ENCODE data around the gene ANXA8L1.
"Not testable (repeated sequence)": the region's sequence is repeated elsewhere in the genome, so short reads cannot be mapped to it uniquely, and the experiment has no call there.

Gene ANXA8L1

DNA sequence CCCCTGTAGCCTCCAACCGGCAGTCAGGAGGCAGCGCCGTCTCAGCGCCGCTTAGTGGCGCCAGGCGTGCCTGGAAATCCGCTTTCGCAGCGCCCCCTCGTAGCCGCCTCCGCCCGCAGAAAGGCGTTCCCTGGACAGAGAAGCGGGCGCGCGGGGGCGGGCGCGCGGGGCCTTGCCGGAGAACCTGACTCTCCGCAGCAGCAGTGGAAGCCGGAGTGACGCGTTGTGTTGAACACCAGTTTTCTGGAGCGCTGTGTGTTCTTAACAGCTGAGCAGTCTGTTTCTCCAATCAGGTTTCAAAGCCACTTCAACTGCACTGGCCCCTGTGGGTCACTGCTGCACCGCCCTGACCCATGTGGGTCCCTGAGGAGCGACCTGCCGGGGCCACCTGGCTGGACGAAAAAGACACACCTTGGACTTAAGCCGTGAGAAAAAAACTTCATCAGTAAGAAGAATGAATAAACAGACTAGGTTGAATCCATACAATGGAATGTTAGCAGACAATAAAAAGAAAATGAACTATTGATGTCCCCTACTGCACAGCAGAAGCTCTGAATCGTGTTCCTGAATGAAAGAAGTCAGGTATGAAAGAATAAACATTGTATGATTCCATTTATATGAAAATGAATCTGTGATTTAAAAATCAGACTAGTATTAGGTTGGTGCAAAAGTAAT, 22.8 kb downstream of the ANXA8L1 start:
- DNase-seq: peak; percentile 4 to 11

GRCh38 chr10:46409556-46409955, 34.0 kb downstream of the ANXA8L1 start:
- DNase-seq: not testable (repeated sequence)

DNA sequence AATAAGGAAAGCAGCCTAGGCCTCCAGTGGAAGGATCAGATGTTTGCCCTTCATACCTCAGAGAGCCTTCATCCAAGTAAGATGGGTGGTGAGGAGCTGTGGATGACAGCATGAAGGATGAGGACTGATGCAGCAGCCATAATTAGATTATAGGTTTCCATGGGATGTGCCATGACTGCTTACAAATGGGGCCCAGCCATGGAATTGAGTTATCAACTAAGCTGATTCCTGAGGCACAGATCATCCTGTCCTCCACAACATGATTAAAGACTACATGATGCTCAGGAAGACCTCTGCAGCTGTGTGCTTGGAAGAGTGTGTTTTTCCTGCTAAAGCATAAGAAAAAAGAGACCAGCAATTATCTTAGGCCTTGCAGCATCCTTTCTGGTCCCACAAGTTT, 35.5 kb downstream of the ANXA8L1 start:
- not testable (repeated sequence) for DNase-seq

DNA sequence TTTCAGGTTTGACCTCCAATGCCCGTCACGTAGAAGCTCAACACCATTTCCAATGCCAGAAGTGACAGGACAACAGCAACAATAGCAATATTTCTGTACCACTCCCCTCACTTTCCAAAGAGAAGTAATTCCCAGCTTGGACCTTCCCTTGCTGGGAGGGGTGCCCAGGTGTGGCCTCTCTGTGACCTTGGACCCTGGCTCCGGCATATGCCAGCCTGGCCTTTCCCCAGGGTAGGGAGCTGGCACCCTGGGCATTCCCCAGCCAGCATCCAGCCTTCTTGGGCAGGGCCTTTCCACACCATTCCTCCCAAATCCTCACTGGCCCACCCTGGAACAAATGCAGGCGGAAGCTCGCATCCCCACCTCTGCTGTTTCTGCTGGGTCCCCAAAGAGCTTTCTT, 37.1 kb downstream of the ANXA8L1 start:
- DNase-seq: not testable (repeated sequence)

GRCh38 chr10:46415291-46415690, 39.7 kb downstream of the ANXA8L1 start:
- DNase-seq: not testable (repeated sequence)

DNA sequence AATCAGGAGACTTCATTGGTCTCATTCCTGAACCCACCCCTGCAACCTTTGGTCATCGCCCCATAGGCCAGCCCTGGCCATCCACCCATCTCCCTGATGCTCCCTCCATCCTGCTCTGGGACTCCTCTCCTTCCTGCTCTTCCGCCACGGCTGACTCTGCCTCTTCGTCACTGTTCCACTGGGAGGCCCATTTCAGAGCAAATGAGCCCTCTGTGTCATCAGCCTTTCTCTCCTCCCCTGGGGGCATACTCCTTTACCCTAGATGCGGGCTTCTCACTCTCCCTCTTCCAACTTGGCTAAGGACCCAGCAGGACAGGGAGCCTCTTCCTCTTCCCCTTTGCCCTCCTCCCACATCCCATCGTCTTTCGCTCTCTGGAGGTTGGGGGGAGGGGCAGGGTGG, 42.7 kb downstream of the ANXA8L1 start:
- not testable (repeated sequence) for DNase-seq

GRCh38 chr10:46419570-46420379, 44.2 kb downstream of the ANXA8L1 start:
- not testable (repeated sequence) for DNase-seq

DNA sequence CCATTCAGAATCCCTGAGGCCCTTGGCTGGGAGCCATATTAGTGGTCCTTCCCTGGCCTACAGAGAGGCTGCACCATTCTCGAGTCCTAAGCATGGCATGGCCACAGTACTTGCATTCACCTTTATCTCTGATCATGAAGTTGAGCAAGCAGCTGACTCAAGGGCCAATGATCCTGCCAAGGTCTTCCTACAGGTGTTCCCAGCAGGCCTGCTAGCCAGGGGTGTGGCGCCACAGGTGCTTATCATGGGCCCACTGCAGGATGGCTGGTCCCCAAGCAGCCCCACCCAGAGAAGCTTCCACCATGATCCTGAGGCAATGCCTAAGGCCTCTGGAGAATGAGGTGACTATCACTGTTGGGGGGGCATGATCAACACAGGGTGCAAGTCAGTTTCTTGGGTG, 48.0 kb downstream of the ANXA8L1 start:
- DNase-seq: not testable (repeated sequence)

- DNase-seq: not testable (repeated sequence)
Measured at GRCh38 chr10:46440942-46441341, 65.4 kb downstream of the ANXA8L1 start.
